ENCODE results near the gene RANBP9. TPM values are rescaled to one million over a fixed set of nuclear protein-coding genes. Genes with fewer than 3 reads are reported as not detected.

Gene RANBP9
- total RNA-seq, 1 donor from 2014 or later, result 40.4 TPM

GRCh38 chr6:13572951-13573654 lies 138.5 kb downstream of the RANBP9 start:
- H3K27me3 Mint-ChIP-seq, result peaks cover 3% of the 10 kb centered on the region
- H3K4me3 Mint-ChIP-seq, result peak overlapping the region; percentile 90
- no peak for DNase-seq (ENCODE audit: extremely low spot score, unreplicated experiment)
- peaks cover 5% of the 10 kb centered on the region for H3K36me3 Mint-ChIP-seq
- TF ChIP-seq, protein P1, sequence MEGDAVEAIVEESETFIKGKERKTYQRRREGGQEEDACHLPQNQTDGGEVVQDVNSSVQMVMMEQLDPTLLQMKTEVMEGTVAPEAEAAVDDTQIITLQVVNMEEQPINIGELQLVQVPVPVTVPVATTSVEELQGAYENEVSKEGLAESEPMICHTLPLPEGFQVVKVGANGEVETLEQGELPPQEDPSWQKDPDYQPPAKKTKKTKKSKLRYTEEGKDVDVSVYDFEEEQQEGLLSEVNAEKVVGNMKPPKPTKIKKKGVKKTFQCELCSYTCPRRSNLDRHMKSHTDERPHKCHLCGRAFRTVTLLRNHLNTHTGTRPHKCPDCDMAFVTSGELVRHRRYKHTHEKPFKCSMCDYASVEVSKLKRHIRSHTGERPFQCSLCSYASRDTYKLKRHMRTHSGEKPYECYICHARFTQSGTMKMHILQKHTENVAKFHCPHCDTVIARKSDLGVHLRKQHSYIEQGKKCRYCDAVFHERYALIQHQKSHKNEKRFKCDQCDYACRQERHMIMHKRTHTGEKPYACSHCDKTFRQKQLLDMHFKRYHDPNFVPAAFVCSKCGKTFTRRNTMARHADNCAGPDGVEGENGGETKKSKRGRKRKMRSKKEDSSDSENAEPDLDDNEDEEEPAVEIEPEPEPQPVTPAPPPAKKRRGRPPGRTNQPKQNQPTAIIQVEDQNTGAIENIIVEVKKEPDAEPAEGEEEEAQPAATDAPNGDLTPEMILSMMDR (conservative IDR thresholded peaks at IDR 0.05), result no peak
- H3K9me3 Mint-ChIP-seq, result peaks cover 13% of the 10 kb centered on the region
- H3K4me1 Mint-ChIP-seq (ENCODE audit: unreplicated experiment), result peaks cover 5% of the 10 kb centered on the region
- H3K27ac Mint-ChIP-seq, result peak overlapping the region; percentile 84

DNA sequence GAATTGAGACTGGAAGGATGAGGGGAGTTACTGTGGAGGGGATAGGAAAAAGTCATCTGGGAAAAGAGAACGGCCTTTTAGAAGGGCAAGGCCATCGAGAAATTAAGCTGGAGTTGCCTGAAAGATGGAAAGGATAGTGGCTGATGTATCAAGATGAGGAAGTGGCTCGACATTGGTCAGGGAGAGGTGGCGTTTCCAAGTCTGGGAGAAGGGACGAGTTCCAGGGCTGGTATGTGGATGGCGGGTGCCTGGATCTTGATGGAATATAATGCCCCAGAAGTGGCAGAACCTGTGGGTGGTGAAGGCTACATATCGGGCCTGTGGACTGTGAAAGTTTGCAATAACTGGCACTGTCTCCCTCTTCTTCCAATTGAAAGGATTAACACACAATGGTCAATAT lies 139.4 kb downstream of the RANBP9 start:
- no peak for DNase-seq (ENCODE audit: extremely low spot score, unreplicated experiment)
- H3K4me3 Mint-ChIP-seq, result peak overlapping the region; percentile 90
- H3K27ac Mint-ChIP-seq, result peak overlapping the region; percentile 13
- H3K27me3 Mint-ChIP-seq, result peaks cover 3% of the 10 kb centered on the region
- TF ChIP-seq, protein P1 (conservative IDR thresholded peaks at IDR 0.05), result no peak
- H3K9me3 Mint-ChIP-seq, result peaks cover 7% of the 10 kb centered on the region
- H3K36me3 Mint-ChIP-seq, result no peaks in the 10 kb centered on the region
- H3K4me1 Mint-ChIP-seq (ENCODE audit: unreplicated experiment), result peaks cover 5% of the 10 kb centered on the region

Other genes with a start within 250 kb of the RANBP9 start
- 4.1 and 4.8 TPM in 2 replicates for gene GFOD1, start 224.2 kb downstream of the RANBP9 start, total RNA-seq (ENCODE audit: low replicate concordance)
- 15.3 and 17.4 TPM in 2 replicates for gene SIRT5, start 137.2 kb downstream of the RANBP9 start, total RNA-seq (ENCODE audit: low replicate concordance)
- gene NOL7, start 96.5 kb downstream of the RANBP9 start, total RNA-seq (ENCODE audit: low replicate concordance), result 53.8 and 55.1 TPM in 2 replicates
- gene MCUR1, start 102.7 kb upstream of the RANBP9 start, total RNA-seq (ENCODE audit: low replicate concordance), result 25.3 and 31.6 TPM in 2 replicates
- gene RNF182, start 213.1 kb upstream of the RANBP9 start, total RNA-seq (ENCODE audit: low replicate concordance), result 2.8 and 12.3 TPM in 2 replicates